GM23338 (cell line): ENCODE data around the gene MRPS7. TPM values are rescaled to one million over a fixed set of nuclear protein-coding genes. Genes with fewer than 3 reads are reported as not detected.
"Not testable (repeated sequence)": the region's sequence is repeated elsewhere in the genome, so short reads cannot be mapped to it uniquely, and the experiment has no call there.

ENCODE experiments used
- ATAC-seq: fragments of 200-7000 bp; cut with Tn5 transposase; 3 replicates; pipeline ENCODE4 v1.9.1; 2020
- DNase-seq: peaks from one replicate; pipeline ENCODE4 v3.0.0-alpha.2; 2015; ENCODE audit warnings: low spot score
- H2AFZ ChIP-seq: fragments of 200-600 bp; sonication (generic); 2 replicates; pipeline ENCODE4 v1.8.0; 2016; ENCODE audit warnings: antibody characterized with exemption, mild to moderate bottlenecking, moderate library complexity
- H3F3A ChIP-seq: fragments of 200-600 bp; sonication (generic); replicated peaks from 2 replicates; pipeline ENCODE4 v1.8.0; 2017; ENCODE audit warnings: antibody characterized with exemption, mixed run types, low read depth
- H3K27ac ChIP-seq: fragments of 200-600 bp; sonication (generic); 2 replicates; pipeline ENCODE4 v1.6.1; 2016; ENCODE audit warnings: low read depth
- H3K27me3 ChIP-seq: fragments of 200-600 bp; sonication (generic); 2 replicates; pipeline ENCODE4 v1.8.0; 2016; ENCODE audit warnings: mild to moderate bottlenecking, mixed run types, moderate library complexity; ENCODE audit not compliant: insufficient read depth
- H3K36me3 ChIP-seq: fragments of 200-600 bp; sonication (generic); 2 replicates; pipeline ENCODE4 v1.8.0; 2016; ENCODE audit warnings: mild to moderate bottlenecking; ENCODE audit not compliant: insufficient read depth
- H3K4me1 ChIP-seq: fragments of 200-600 bp; sonication (generic); 2 replicates; pipeline ENCODE4 v1.8.0; 2016; ENCODE audit warnings: mild to moderate bottlenecking, moderate library complexity; ENCODE audit not compliant: insufficient read depth
- H3K4me2 ChIP-seq: fragments of 200-600 bp; sonication (generic); 2 replicates; pipeline ENCODE4 v1.7.1; 2017; ENCODE audit warnings: mixed run types
- H3K4me3 ChIP-seq: fragments of 200-600 bp; sonication (generic); 2 replicates; pipeline ENCODE4 v1.6.1; 2016; ENCODE audit warnings: mixed run types
- H3K79me2 ChIP-seq: fragments of 200-600 bp; sonication (generic); replicated peaks from 2 replicates; pipeline ENCODE4 v1.8.0; 2017; ENCODE audit warnings: mild to moderate bottlenecking; ENCODE audit not compliant: insufficient read depth
- H3K9me2 ChIP-seq: fragments of 200-600 bp; sonication (generic); 2 replicates; pipeline ENCODE4 v1.8.0; 2017; ENCODE audit not compliant: insufficient read depth
- H4K20me1 ChIP-seq: fragments of 200-600 bp; sonication (generic); replicated peaks from 2 replicates; pipeline ENCODE4 v1.8.0; 2017; ENCODE audit warnings: mild to moderate bottlenecking; ENCODE audit not compliant: insufficient read depth
- H3K27ac Mint-ChIP-seq: 2 replicates; pipeline ENCODE4 v1.8.0; 2020; ENCODE audit warnings: inconsistent platforms, mild to moderate bottlenecking, moderate library complexity, mixed read lengths
- H3K27me3 Mint-ChIP-seq: 3 replicates; pipeline ENCODE4 v1.8.0; 2022; ENCODE audit warnings: low read depth, mild to moderate bottlenecking, moderate library complexity, mixed read lengths, inconsistent platforms; ENCODE audit not compliant: insufficient read depth, poor library complexity
- H3K36me3 Mint-ChIP-seq: 3 replicates; pipeline ENCODE4 v1.8.0; 2021; ENCODE audit warnings: low read depth, mild to moderate bottlenecking, inconsistent platforms, moderate library complexity, mixed read lengths
- H3K4me1 Mint-ChIP-seq: 3 replicates; pipeline ENCODE4 v1.8.0; 2020; ENCODE audit warnings: mild to moderate bottlenecking, inconsistent platforms, mixed read lengths
- H3K4me3 Mint-ChIP-seq: 3 replicates; pipeline ENCODE4 v1.8.0; 2021; ENCODE audit warnings: moderate library complexity, mild to moderate bottlenecking, inconsistent platforms, mixed read lengths
- H3K9me3 Mint-ChIP-seq: 3 replicates; pipeline ENCODE4 v1.8.0; 2020; ENCODE audit warnings: moderate library complexity, mild to moderate bottlenecking, inconsistent platforms, mixed read lengths
- CREB1 ChIP-seq: fragments of 250-450 bp; sonication (Bioruptor Pico); IDR thresholded peaks from 2 replicates; pipeline ENCODE4 v1.5.0; 2020; ENCODE audit warnings: low read depth, mild to moderate bottlenecking, moderate library complexity
- JUNB ChIP-seq: IDR thresholded peaks from one replicate; pipeline ENCODE4 v1.6.1; 2016; ENCODE audit warnings: antibody characterized with exemption; ENCODE audit not compliant: unreplicated experiment
- POLR2AphosphoS5 ChIP-seq: IDR thresholded peaks from 2 replicates; pipeline ENCODE4 v1.6.1; 2016; ENCODE audit warnings: antibody characterized with exemption, low read depth
- STAT1 ChIP-seq: IDR thresholded peaks from one replicate; pipeline ENCODE4 v1.6.1; 2016; ENCODE audit warnings: antibody characterized with exemption; ENCODE audit not compliant: unreplicated experiment
- ZNF114 ChIP-seq: fragments of 250-450 bp; sonication (Bioruptor Pico); IDR thresholded peaks from 2 replicates; pipeline ENCODE4 v1.5.0; 2020; ENCODE audit warnings: mild to moderate bottlenecking, moderate library complexity
- polyA plus RNA-seq: library from polyadenylated mRNA; unstranded; fragments of >200 nt; fragmentation: Nextera tagmentation; extraction: Ambion mirVana; gene quantifications from 2 replicates; pipeline ENCODE4 v1.2.1, GENCODE V29; 2016
- total RNA-seq: library from RNA; depleted of rRNA; stranded (reverse); fragments of >200 nt; shearing (Covaris generic); gene quantifications from 2 replicates; pipeline ENCODE4 v1.2.3, GENCODE V29; 2014
- TF ChIP-seq, protein P1 (sequence below), 2 experiments: fragments of 200-600 bp in 1 of 2; sonication (generic) in 1 of 2; conservative IDR thresholded peaks; 2 replicates each; pipeline versions ENCODE4 v1.5.1 to v1.6.1; 2016 to 2017; ENCODE audit warnings: antibody characterized with exemption in 2 of 2, low read depth in 2 of 2, mild to moderate bottlenecking in 2 of 2, moderate library complexity in 1 of 2
- TF ChIP-seq, protein P2 (sequence below): IDR thresholded peaks from 2 replicates; pipeline ENCODE4 v1.6.1; 2016; ENCODE audit warnings: antibody characterized with exemption

The MRPS7 gene
- total and polyA plus RNA-seq, 2 experiments from 2014 or later = 60.6 to 114 TPM

DNA sequence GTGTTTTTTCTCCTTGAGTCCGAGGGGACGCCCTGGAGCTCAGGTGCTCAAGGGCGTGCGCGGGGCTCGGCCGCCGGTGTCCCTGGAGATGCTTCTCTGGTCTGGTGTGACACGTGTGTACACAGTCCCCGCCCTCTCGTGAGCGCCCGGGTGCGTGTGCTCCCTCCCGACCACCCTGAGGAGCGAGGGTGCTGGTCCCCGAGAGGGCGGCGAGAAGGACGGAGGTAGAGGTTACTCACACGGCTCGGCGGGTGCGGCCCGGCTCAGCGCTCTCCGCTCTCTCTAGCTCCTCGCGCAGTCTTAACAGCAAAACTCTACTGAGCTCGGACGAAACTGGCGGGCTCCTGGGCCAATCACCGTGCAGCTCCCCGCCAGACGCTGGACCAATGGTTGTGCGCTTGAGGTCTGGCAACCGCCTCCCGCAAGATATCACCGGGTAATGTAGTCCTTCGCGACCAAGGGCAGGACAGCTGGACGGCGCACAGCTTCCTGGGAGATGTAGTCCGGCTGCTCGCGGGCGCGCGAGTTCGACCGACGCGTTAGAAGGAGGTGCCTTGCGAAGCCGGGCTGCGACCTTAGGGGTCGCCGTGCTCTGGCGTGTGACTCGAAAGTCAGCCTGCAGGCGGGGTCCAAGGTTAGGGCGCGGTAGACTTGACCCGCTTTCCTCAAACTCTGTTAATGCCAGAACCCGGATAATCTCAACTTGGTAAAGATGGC lies 27.6 kb downstream of the MRPS7 start, which contains the start of gene SLC25A19:
SLC25A19 (minus strand) TSS at position 319 of the 717 bp plus-strand sequence. CDS start 2,669 bp downstream, outside the sequence.
- Histone ChIP-seq H3K36me3 (no peaks in the 10 kb centered on the region), H3K4me1 (peaks cover 5% of the 10 kb centered on the region), H3K27me3 (no peaks in the 10 kb centered on the region), H3K27ac (peak within 1 kb of the TSS; percentile 73), H3K4me2 (peak within 1 kb of the TSS; percentile 89), H3K79me2 (peaks cover 6% of the 10 kb centered on the region), H2AFZ (peak within 1 kb of the TSS; percentile 97), H3K9me2 (no peaks in the 10 kb centered on the region), H3F3A (peaks cover 7% of the 10 kb centered on the region; the same call in 1 of the 2 replicates), H4K20me1 (no peaks in the 10 kb centered on the region), H3K4me3 (peak within 1 kb of the TSS; percentile 88)
- peaks cover 14% of the 10 kb centered on the region; the same call in 2 of the 3 replicates for H3K36me3 Mint-ChIP-seq
- ATAC-seq = peak; percentile 96
- peak within 1 kb of the TSS; percentile 97 for H3K27ac Mint-ChIP-seq
- peak; percentile 99 for DNase-seq
- H3K4me3 Mint-ChIP-seq = peak within 1 kb of the TSS; percentile 89
- no peaks in the 10 kb centered on the region for H3K9me3 Mint-ChIP-seq
- H3K4me1 Mint-ChIP-seq = peaks cover 4% of the 10 kb centered on the region
- H3K27me3 Mint-ChIP-seq = peaks cover 6% of the 10 kb centered on the region
- peak; percentile 90 for TF ChIP-seq POLR2AphosphoS5
- TF ChIP-seq, protein P1, sequence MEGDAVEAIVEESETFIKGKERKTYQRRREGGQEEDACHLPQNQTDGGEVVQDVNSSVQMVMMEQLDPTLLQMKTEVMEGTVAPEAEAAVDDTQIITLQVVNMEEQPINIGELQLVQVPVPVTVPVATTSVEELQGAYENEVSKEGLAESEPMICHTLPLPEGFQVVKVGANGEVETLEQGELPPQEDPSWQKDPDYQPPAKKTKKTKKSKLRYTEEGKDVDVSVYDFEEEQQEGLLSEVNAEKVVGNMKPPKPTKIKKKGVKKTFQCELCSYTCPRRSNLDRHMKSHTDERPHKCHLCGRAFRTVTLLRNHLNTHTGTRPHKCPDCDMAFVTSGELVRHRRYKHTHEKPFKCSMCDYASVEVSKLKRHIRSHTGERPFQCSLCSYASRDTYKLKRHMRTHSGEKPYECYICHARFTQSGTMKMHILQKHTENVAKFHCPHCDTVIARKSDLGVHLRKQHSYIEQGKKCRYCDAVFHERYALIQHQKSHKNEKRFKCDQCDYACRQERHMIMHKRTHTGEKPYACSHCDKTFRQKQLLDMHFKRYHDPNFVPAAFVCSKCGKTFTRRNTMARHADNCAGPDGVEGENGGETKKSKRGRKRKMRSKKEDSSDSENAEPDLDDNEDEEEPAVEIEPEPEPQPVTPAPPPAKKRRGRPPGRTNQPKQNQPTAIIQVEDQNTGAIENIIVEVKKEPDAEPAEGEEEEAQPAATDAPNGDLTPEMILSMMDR (conservative IDR thresholded peaks at IDR 0.05; ENCODE audit: low read depth in 2 of 2) = peak; percentile 40 to 73
- TF ChIP-seq STAT1 = no peak
- TF ChIP-seq, protein P2, sequence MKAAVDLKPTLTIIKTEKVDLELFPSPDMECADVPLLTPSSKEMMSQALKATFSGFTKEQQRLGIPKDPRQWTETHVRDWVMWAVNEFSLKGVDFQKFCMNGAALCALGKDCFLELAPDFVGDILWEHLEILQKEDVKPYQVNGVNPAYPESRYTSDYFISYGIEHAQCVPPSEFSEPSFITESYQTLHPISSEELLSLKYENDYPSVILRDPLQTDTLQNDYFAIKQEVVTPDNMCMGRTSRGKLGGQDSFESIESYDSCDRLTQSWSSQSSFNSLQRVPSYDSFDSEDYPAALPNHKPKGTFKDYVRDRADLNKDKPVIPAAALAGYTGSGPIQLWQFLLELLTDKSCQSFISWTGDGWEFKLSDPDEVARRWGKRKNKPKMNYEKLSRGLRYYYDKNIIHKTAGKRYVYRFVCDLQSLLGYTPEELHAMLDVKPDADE = peak; percentile 99
- peak; percentile 82 for TF ChIP-seq CREB1
- no peak for TF ChIP-seq JUNB

DNA sequence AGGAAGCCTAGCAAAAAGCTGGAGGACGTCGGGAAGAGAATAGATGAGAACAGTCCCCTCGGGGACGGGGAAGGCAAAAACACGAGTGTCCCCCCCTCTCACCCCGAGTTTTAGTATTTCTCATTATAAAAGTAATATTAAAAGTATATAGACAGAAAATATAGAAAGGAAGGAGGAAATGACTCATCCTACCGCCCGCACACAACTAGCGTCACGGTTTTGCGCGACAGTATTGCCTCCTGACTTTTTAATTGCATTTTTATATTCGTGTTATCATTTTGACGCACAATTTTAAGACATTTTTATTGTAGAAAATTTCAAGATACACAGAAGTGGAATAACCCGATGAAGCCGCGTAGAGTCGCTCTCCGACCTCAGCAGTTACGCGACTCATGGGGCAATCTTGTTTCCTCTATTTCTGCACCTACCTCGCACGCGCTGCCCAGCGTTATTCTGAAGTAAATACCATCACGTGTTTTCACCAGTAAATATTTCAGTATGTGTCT lies 28.2 kb downstream of the MRPS7 start:
- peak; percentile 43; the same call in 1 of the 2 replicates for TF ChIP-seq CREB1
- TF ChIP-seq ZNF114 (CRISPR knock-in tag) = no peak
- TF ChIP-seq, protein P1 (conservative IDR thresholded peaks at IDR 0.05; ENCODE audit: low read depth in 2 of 2) = peak in 1 of 2 experiments; percentile 56; a peak in 3 of 4 replicates
- no peaks in the 10 kb centered on the region for H3K9me2 ChIP-seq
- H3K27me3 ChIP-seq = no peaks in the 10 kb centered on the region
- peaks cover 6% of the 10 kb centered on the region for H3K79me2 ChIP-seq
- H3K4me1 ChIP-seq = peaks cover 5% of the 10 kb centered on the region
- DNase-seq (peak; percentile 54), ATAC-seq (peak; percentile 4; the same call in 1 of the 3 replicates)
- H3K4me2 ChIP-seq = peak overlapping the region; percentile 71
- H3K4me3 ChIP-seq = peak overlapping the region; percentile 55
- Mint-ChIP-seq H3K4me3 (peak overlapping the region; percentile 89), H3K27me3 (peaks cover 6% of the 10 kb centered on the region), H3K4me1 (peaks cover 4% of the 10 kb centered on the region), H3K9me3 (no peaks in the 10 kb centered on the region), H3K36me3 (peaks cover 12% of the 10 kb centered on the region; the same call in 2 of the 3 replicates), H3K27ac (peak overlapping the region; percentile 97)
- H3K27ac ChIP-seq = peak overlapping the region; percentile 73
- H2AFZ ChIP-seq = peak overlapping the region; percentile 5
- H3K36me3 ChIP-seq = no peaks in the 10 kb centered on the region
- H4K20me1 ChIP-seq = no peaks in the 10 kb centered on the region
- peaks cover 7% of the 10 kb centered on the region; the same call in 1 of the 2 replicates for H3F3A ChIP-seq

DNA sequence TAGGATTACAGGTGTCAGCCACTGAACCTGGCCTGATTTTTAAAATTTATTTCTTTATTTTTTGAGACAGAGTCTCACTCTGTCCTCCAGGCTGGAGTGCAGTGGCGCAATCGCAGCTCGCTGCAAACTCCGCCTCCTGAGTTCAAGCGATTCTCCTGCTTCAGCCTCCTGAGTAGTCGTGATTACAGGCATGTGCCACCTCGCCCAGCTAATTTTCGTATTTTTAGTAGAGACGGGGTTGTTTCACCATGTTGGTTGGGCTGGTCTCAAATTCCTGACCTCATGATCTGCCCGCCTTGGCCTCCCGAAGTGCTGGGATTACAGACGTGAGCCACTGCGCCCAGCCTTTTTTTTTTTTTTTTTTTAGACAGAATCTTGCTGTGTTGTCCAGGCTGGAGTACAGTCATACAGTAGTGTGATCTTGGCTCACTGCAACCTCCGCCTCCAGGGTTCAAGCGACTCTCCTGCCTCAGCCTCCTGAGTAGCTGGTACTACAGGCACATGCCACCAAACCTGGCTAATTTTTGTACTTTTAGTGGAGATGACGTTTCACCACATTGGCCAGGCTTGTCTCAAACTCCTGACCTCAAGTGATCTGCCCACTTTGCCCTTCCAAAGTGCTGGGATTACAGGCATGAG lies 31.2 kb downstream of the MRPS7 start:
- not testable (repeated sequence) for H3K27me3 ChIP-seq, H3K4me1 Mint-ChIP-seq, H3K27ac Mint-ChIP-seq, H4K20me1 ChIP-seq, DNase-seq, H3K4me3 ChIP-seq, H3K4me2 ChIP-seq, H3K27me3 Mint-ChIP-seq, H3K36me3 Mint-ChIP-seq, ATAC-seq, H2AFZ ChIP-seq, H3F3A ChIP-seq, H3K79me2 ChIP-seq, H3K36me3 ChIP-seq, H3K27ac ChIP-seq, H3K4me1 ChIP-seq, H3K4me3 Mint-ChIP-seq, H3K9me3 Mint-ChIP-seq, H3K9me2 ChIP-seq
